Stimulated activated CD4-positive, alpha-beta T cell treated with anti-CD3 and anti-CD28 coated beads, TNF-alpha, amount 100 ng/mL, for 48 hours (primary cell): ENCODE results near the gene POU2AF3.
"Not testable (repeated sequence)": the region's sequence is repeated elsewhere in the genome, so short reads cannot be mapped to it uniquely, and the experiment has no call there.

Source experiments
- DNase-seq, 3 donors: peaks; one replicate each; pipeline ENCODE4 v3.0.0-alpha.2; 2020; ENCODE audit warnings: low read depth in 3 of 3

The POU2AF3 gene

GRCh38 chr11:111301004-111301841 lies 2.9 kb downstream of the POU2AF3 start:
- DNase-seq: no peak

DNA sequence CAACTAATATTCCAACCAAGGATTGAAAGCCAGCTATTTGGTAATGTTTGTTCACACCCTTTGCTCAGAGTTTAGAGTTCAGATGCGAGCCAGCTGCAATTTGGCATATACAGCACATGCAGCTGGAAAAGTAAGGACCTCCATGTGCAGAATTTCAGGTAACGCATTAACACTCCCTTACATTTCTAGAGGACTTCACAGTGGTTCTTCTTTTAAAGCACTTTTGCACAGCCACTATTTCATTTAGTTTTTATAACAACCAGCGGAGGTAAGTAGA lies 3.4 kb downstream of the POU2AF3 start:
- DNase-seq: no peak

DNA sequence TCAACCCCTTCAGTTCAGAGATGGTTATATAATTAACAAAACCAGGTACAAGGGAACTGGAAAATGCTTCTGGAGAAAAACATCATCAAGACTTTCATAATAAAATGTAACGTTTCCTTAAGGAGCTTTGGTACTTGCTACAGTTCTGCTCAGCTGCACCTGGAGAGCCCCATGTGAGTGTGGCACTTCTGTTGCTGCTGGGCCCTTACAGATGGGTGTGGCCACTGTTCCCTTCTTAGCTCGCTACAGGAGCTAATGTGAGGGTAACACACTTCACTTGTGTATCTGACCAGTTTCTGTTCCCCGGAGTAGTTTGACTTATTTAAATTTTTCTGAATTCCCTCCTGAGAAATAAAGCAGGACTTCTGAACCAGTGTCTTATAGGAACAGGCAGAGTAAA lies 4.0 kb downstream of the POU2AF3 start:
- no peak for DNase-seq

- no peak for DNase-seq
These were observed 5.1 kb downstream of the POU2AF3 start for GRCh38 chr11:111303461-111303860.

DNA sequence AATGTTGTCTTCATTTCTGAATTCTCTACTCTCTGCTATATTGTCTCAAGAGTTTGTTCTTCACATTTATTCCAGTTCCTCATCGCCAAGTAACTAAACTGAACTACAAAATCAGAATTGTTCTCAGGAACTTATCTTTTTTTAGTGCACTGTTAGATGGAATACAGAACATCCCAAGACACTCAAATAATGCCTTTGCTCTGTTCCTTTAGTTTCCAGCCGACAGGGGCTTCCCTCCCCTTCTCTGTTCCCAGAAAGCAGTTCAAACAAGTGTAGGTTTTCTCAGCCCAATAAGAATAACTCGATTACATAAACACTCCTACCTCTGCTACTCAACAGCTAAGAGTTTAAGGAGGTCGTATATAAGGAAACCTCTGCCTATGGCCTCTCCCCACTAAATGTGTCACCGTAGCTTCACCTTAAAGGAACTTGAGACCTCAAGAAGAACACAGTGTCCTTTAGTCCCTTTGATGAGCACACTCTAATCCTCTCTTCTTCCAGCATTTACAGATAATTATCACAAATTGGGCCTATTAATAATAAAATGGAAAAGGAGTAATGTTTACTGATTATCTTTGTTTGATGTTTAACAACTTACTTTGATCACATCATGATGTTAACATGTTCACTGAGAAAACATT lies 6.9 kb downstream of the POU2AF3 start:
- no peak for DNase-seq

GRCh38 chr11:111305876-111306275 lies 7.5 kb downstream of the POU2AF3 start:
- no peak for DNase-seq

- DNase-seq: no peak
These were observed 8.0 kb downstream of the POU2AF3 start for GRCh38 chr11:111306321-111306720.

DNA sequence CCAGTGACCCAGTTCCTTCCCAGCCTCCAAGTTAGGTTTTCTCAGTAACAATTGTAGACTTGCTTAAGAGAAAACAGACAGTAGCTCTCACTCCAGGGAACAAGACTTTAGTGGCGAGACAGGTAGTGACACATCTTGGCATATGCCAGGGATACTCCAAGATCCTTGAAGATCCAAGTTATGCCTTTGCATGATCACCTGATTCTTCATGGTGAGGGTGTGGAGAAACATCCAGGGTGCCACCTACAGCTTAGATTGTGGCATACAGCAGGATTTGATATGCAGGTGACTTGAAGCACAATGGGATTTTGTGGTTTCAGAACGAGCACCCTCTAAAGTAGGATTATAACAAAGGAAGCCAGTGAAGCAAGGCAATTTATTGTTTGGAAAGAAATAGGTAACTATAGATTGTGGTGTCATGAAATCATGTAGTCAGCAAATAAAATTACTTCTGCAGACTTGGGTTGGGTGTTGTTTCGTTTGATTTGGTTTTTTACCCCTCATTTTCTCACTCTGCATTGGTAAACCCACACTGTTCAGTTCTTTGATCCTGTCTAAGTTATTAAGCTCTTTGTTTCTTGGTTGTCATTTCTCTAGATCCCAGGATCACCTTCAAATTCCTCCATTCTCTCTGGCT lies 9.2 kb downstream of the POU2AF3 start:
- no peak for DNase-seq

DNA sequence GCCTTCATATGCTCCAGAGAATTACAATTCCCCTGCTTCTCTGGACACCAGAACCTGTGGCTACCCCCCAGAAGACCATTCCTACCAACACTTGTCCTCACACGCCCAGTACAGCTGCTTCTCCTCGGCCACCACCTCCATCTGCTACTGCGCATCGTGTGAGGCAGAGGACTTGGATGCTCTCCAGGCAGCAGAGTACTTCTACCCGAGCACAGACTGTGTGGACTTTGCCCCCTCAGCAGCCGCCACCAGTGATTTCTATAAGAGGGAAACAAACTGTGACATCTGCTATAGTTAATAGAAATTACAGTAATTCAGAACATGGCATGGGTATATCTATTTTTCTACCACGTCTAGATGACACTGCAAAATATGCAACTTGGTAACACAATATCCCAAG lies 9.8 kb downstream of the POU2AF3 start:
- no peak for DNase-seq

- DNase-seq: no peak
These were observed 11.0 kb downstream of the POU2AF3 start for GRCh38 chr11:111309215-111309915.

DNA sequence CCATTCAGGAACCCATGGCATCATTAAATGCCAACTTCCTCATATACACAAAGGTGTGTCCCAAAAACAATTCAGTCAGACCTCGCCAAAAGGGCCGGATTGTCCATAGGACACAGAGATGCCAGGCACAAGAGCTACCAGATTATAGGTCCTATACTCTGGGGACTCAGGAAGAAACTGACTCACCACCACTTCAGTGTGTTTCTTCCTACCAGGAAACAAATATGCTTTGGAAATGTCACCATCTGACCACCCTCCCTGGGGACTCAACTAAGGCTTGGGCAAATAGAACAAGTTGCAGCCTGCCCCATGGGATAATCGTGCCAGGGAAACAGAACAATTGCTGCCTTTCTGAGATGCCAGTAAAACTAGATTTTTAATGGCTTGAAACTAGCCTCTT lies 11.7 kb downstream of the POU2AF3 start:
- DNase-seq: no peak

- DNase-seq: no peak
These were observed 12.4 kb downstream of the POU2AF3 start for GRCh38 chr11:111310723-111311122.

DNA sequence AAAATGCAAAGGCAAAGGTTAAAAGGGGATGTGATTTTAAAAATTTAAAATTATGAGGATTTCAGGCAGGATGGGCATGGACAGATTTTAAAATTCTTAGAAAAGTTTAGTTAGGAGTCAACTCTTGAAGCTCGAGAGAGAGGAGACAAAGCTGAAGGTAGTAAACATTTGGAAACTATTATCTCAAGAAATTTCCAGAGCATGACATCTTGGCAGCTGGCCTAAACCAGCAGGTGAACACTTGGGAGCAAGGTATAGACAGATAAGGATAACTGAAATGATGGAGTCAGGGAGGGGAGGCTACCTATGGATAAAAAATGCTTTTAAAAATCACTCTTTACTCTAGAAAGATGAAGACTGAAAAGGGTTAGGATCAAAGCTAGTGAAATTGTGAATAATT lies 13.7 kb downstream of the POU2AF3 start:
- DNase-seq: no peak

DNA sequence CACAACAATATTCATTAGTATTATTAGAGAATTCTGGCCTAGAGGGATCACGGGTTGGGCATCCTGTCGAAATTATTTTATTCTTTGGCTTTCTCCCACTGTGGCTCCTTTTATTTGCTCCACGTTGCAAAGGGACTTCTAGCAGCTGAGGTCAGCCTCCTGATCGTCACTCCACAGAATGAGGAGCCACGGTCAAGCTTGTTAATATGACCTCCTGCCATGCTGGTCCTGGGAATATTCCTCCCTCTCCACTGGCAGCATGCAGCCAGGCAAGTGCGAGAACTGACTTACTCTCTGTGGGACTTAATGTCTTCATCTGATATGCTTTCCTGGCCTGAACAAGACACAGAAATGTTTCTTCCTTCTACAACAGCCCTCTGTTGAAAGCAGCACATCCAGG lies 20.9 kb downstream of the POU2AF3 start:
- no peak for DNase-seq

DNA sequence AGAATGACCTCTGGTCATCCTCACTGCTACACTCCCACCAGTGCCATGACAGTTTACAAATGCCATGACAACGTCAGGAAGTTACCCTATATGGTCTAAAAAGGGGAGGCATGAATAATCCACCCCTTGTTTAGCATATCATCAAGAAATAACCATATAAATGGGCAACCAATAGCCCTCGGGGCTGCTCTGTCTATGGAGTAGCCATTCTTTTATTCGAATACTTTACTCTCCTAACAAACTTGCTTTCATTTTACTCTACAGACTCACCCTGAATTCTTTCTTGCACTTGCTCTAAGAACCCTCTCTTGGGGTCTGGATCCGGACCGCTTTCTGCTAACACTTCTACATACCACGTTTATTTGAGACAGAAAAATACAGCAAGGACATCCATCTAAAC lies 21.9 kb downstream of the POU2AF3 start:
- DNase-seq: not testable (repeated sequence)

- DNase-seq: no peak
These were observed 22.6 kb downstream of the POU2AF3 start for GRCh38 chr11:111320728-111321568.

DNA sequence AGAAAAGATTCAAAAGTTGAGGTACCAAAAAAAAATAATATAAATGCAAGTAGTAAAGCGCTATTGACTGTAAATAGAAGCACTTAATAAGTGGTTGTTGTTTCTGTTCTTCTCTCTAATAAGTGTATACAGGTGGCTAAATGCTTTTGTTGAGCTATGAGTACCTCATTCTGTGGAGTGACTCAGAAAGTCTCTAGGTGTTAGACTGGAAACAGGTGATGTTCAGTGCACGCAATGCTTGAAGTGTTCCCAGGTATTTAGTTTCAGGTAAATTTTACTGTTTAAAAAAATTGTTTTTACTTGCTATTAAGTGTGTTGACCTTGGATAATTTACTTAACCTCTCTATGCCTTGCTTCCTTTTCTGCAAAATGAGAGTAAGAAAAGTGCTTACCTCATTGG lies 24.2 kb downstream of the POU2AF3 start:
- DNase-seq: no peak

DNA sequence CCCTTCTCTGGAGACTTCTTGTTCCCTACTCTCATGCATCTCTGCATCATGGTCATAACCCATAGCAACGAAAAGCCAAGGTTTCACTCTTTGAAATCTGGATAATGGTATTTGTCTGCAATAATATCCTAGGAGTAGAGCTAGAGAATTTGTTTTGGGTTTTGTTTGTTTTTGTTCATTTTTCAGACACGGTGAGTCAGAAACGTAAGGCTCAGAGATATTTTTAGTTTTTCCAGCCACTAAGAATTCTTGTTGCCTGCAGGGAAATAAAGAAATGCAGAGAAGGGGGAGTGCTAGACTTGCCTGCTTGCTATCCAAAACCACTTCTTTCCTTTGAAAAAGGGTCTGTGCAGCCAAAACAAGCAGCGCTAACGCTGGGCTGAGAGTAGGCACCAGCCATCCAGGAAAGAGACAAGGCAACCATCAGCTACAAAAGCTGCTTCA lies 26.0 kb downstream of the POU2AF3 start:
- no peak for DNase-seq

GRCh38 chr11:111325259-111325658 lies 26.9 kb downstream of the POU2AF3 start:
- no peak for DNase-seq

DNA sequence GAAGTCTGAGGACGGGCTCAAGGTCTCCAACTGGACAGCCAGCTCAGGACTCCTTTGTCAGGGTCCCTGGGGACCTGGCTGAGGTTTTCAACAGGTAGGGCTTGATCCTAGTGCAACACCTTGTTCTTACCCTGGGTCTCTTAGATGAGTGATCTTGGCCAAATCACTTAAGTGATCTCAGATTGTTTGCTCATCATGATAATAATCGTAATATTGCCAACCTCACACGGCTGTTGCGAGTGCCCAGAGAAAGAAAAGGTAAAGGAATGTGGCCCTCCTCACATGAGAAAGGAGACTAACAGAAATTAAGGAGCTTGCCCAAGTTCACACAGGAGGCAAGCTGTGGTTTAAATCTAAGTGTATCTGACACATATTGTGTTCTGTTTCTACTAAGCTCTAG lies 28.5 kb downstream of the POU2AF3 start:
- no peak for DNase-seq

DNA sequence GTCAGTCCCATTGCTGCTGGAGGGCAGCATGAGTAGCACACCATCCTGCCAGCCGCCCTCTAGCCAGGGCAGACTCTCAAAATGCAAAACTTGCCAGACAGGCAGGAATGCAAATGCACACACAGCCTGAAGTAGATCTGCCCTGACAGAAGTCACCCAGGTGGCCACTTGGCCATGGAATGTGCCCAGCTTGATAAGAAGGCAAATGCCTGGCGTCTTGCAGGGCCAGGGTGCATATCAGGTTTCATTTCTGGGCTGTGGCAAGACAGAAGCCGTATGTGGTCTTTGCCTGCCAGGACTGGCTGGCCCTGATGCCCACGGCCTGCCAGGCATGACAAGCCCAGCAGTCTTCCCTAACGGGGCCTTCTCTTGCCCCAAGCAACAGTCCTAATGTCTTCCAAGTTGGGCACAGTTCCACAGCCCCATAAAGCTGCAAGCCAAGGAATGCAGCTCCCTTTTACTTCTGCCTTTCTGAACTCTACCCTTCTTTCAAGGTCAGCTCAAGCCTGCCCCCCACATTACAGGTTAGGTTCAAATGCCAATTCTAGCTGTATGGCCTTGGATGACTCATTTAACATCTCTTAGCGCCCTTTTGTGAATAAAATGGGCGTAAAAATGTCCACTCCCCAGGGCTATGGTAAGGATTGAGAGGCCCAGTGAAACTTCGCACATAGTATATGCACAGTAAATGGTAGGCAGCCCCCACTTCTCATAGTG lies 29.7 kb downstream of the POU2AF3 start:
- no peak for DNase-seq
